ENCODE measurements around the gene KLHL3.

The KLHL3 gene

DNA sequence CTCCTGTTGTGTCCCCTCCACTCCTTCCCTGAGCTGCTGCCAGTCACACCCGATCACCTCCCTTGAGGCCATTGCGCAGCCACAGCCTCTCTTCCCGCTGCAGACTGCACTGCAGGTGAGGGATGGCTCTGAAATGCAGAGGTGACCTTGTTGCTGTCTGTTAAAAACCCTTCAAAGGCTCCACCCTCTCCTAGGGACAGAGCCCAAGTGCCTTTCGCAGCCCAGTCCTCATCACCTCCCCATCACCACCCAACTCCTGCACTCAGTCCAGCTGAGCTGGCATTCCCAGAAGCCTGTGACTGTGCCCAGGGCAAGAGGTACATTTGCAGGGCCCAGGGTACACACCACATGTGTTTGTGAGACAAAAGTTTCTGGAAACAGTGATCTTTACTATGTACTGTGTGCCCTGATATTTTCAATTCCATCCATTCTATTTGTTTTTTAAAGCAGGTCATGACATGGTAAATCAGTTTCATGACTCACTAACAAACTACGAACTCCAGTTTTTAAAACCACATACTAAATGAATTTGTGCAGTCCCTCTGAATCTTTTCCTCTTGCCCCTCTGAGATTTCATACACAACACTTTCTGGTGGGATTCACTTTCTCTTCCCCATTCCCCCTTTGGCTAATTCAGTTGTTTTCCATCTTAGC is 163.7 kb downstream of the KLHL3 start:
- no peak for DNase-seq

GRCh38 chr5:137570070-137570469 is 165.8 kb downstream of the KLHL3 start:
- no peak for DNase-seq
